OCI-LY3 (cell line): ENCODE results near the gene NECAB3.

Source experiments
- EZH2phosphoT487 ChIP-seq: fragments of 200-600 bp; shearing (Covaris generic); IDR thresholded peaks from 2 replicates; pipeline ENCODE4 v1.6.1; 2018; ENCODE audit warnings: antibody characterized with exemption, mixed run types, low read depth
- TF ChIP-seq, protein P1 (sequence below): fragments of 200-600, 300-600 bp; sonication (generic); IDR thresholded peaks from 2 replicates; pipeline ENCODE4 v1.5.1; 2014; ENCODE audit warnings: antibody characterized with exemption, low read length, low read depth

DNA sequence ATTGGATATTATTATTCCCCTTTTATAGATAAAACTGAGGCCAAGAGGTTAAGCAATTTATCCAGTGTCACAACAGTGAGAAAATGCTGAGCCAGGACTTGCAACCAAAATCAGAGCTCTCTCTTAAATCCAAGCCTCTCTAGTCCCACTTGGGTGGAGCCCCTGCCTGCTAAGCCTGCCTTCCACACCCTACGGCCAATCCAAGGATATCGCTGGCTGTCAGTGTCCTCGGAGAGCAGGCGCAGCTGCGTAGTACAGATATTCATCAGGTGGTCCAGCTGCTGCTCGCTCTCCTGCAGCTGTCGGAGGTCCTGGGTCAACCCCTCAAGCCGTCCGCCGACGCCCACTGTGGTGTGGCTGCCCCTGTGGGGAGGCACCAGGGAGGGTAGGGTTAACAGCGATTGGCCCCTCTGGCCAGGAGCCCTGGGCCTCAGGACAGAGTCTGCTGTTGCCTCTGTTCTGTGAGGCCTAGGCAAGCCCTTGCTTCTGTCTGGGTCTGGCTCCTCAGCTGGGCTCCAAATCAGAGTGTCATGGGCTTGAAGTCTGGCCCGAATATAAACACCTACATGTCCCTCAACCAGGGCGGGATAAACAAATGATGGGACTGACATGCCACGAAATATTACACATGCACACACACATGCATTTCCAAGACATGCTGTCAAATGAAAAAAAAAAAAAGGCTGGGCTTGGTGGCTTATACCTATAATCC lies 3.9 kb upstream of the NECAB3 start:
- TF ChIP-seq, protein P1, sequence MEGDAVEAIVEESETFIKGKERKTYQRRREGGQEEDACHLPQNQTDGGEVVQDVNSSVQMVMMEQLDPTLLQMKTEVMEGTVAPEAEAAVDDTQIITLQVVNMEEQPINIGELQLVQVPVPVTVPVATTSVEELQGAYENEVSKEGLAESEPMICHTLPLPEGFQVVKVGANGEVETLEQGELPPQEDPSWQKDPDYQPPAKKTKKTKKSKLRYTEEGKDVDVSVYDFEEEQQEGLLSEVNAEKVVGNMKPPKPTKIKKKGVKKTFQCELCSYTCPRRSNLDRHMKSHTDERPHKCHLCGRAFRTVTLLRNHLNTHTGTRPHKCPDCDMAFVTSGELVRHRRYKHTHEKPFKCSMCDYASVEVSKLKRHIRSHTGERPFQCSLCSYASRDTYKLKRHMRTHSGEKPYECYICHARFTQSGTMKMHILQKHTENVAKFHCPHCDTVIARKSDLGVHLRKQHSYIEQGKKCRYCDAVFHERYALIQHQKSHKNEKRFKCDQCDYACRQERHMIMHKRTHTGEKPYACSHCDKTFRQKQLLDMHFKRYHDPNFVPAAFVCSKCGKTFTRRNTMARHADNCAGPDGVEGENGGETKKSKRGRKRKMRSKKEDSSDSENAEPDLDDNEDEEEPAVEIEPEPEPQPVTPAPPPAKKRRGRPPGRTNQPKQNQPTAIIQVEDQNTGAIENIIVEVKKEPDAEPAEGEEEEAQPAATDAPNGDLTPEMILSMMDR, result no peak
- TF ChIP-seq EZH2phosphoT487, result no peak
